GM19452 (cell line): ENCODE data around the gene CLCN5.
"Not testable (repeated sequence)": the region's sequence is repeated elsewhere in the genome, so short reads cannot be mapped to it uniquely, and the experiment has no call there.

Experiments
- ATAC-seq: cut with Tn5 transposase; IDR thresholded peaks from one replicate; pipeline ENCODE4 v1.9.1; 2021; ENCODE audit not compliant: unreplicated experiment

Gene CLCN5

GRCh38 chrX:49995107-49995731, 72.8 kb downstream of the CLCN5 start:
- no peak for ATAC-seq

- no peak for ATAC-seq
These were observed 73.5 kb downstream of the CLCN5 start for GRCh38 chrX:49995795-49996455.

DNA sequence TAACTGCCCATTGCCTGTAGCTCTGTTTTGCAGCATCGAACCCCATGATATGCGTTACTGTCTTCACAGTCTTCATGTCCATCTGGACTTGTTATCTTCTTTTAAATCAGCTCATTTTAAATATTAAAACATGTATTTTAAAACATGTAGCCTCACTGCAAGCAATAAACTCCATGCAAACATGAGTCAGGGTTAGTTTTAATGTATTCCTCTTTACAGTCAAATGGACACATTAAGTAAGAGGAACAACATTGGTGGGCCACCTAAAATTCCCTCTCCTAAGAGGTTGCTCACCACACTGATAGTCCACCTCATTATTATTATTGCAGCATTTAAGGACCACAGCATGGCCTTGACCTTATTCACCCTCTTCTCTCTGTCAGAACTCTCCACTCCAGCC, 74.1 kb downstream of the CLCN5 start:
- no peak for ATAC-seq

DNA sequence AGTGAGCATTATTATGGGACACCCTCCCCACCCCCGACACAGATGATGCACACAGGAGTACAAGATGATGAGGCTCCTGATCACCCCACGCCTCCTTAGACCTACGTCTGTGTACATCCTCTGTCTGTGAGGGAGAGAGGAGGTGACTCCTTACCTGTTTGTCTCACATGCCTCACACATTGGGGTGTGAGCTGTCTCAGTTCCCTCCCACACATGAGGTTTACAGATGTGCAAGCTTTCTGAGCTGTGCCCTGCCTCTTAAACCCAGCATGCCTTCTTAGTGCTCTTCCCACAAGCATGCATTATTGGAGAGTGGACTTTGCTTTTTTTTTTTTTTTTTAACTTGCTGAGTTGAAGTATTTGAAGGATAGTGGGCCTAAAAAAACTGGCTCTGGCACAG, 76.7 kb downstream of the CLCN5 start:
- ATAC-seq, result no peak

GRCh38 chrX:50000937-50001542, 78.6 kb downstream of the CLCN5 start:
- ATAC-seq, result no peak

DNA sequence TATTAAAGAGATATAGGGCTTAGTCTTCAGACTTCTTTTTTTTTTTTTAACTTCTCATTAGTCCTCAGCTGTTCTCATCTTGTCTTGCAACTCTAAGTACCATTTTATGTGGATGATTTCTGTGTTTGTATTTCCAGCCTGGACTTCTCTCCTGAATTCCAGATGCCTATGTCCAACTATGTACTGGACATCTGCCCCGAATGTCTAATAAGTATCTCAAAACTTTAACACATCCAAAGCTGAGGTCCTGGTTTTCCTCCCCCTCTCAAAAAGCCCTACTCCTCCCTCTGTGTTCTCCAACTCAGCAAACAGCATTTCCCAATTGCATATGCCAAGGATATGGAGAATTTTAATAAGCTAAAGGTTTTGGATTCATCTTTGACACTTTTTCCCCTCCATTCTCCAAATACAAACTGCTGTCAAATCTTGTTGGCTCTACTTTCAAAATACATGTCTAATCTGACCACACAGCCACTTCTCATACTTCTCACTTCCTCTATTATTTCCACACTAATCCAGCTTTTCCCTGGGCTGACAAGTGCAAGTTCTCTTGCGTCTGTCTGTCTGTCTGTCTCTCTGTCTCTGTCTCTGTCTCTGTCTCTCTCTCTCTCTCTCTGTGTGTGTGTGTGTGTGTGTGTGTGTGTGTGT, 79.8 kb downstream of the CLCN5 start:
- no peak for ATAC-seq

- no peak for ATAC-seq
These were observed 81.1 kb downstream of the CLCN5 start for GRCh38 chrX:50003467-50003866.

DNA sequence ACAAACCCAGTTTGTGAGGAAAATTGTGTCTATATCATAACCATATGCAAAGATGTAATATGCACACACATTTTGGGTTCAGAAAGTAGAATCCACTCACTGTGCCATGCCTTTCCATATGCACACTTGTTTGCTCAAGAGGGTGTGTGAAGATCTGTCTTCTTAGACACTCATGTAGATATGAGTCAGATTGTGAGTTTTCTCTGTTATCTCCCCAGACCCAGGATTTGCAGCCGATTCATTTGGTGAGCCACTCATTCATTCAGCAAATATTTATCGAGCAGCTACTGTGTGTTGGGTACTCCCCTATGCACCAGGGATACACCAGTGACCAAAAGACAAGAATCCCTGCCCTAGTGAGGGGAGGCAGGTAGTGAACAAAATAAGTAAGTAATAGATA, 81.5 kb downstream of the CLCN5 start:
- ATAC-seq, result no peak

DNA sequence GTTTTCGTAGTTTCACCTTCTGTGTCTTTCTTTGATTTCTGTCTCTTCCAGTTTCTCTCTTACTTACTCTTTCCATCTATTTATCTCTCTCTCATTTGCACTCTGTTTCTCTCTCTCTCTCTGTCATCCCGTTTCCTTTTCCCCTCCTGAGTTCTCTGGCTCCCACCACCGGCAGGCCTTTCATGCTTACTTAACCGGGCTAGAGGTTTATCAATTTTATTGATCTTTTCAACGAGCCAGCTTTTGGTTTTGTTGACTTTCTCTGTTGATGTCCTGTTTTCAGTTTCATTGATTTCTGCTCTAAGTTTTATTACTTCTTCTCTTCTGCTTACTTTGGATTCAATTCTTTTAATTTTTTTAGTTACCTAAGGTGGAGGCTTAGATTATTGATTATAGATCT, 103.2 kb downstream of the CLCN5 start:
- ATAC-seq, result not testable (repeated sequence)

DNA sequence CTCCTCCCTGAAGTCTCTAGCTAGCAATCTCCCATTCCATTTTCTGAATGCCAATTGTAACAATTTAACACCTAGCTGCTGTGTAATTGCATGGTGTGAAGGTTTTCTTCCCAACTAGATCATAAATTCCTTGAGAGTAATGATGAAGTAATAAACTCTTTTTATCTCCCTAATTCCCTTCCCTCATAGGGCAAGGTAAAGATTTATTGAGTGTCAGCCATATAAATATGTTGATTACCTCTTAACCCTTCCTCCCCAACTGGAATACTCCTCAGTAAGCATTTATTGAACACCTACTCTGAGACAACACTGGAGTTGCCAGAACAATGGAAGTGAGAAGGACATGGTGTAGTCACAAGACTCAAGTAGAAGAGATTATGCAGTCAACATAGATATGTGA, 112.7 kb downstream of the CLCN5 start:
- no peak for ATAC-seq

GRCh38 chrX:50036426-50036825, 114.0 kb downstream of the CLCN5 start:
- ATAC-seq, result no peak

DNA sequence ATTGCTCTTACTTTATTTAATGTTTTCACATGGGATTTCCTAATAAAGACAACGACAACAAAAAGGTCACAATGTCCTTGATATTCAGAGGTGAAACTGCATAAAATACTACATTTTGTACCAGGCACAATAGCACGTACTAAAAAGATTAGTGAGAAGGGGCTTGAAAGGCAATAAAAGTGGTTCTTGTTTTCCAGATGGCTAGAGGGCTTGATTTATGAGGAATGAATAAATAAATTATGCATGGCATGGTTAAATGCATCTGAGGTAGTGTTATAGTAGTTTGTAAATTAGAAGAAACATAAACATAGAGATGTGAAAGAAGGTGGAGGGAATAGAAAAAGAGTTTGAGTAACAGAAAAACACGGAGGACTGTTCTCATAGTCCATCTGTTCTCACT, 123.4 kb downstream of the CLCN5 start:
- no peak for ATAC-seq

DNA sequence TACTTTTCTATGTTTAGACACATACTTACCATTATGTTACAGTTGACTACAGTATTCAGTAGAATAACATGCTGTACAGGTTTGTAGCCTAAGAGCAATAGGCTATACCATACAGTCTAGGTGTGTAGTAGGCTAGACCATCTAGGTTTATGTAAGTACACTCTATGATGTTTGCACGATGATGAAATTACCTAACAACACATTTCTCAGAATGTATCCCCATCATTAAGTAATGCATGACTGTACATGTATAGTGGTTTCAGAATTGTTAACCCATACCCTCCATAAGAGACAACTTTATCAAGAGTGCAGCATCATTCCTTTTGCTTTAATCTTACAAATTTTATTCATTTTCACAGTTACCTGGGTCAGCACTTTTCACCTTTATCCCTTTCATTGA, 126.8 kb downstream of the CLCN5 start:
- no peak for ATAC-seq

DNA sequence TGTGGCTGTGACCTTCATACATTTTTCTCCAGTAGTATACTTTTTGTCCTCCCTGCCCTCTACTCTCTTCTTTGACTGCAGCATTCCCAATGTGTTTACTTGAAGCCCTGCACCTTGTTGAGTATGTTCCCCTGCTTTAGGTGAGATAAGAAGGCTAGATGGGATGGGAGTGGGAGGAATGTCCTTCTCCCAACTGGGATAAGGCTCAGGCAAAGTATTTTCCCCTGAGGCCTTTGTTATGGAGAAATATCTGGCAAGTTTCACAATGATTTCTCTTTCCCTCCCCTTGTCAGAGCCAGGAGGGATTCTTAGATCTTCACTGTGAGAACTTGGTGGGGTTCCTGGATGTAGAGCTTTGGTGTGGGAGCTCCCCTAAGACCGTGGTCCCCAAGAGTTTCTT, 131.8 kb downstream of the CLCN5 start:
- ATAC-seq, result no peak

GRCh38 chrX:50066318-50066937, 144.0 kb downstream of the CLCN5 start:
- no peak for ATAC-seq

DNA sequence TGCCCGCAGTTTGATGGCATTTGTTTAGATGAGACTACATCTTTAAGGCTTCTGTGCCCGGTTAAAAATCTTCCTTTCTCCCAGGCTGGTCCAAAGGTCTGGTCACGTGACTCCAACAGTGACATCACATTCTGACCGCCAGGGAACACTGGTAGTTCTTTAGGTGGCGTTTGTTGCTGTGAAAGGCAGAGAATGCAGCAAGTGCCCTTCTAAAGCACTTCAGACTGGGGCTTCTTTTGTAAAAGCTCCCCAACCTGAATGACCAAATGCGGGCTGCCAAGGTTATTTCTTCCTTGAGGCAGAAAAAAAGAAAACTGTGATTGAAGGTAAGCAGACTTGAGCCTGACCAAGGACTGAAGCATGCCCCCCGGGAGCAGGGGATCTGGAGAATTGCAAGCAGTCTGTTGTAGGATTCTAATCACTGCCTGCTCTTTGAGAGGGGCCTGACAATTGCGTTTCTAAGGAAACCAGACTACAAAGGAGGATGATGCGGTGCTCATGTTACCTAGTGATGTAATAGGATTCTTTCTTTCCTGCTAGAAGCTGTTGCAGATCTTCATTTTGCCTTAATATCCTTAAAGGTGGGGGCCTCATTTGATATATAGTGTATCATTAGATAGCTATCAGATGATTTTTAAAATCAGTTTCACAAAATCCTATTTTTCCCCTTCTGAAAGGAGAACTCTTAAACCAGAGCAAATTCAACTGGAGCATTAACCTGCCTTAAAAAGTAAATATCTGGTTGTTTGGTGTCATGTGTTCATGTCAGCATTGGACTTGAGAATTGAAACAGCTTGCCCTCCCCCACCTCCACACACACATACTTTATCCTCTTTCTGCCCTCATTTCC, 145.3 kb downstream of the CLCN5 start:
- ATAC-seq, result no peak

DNA sequence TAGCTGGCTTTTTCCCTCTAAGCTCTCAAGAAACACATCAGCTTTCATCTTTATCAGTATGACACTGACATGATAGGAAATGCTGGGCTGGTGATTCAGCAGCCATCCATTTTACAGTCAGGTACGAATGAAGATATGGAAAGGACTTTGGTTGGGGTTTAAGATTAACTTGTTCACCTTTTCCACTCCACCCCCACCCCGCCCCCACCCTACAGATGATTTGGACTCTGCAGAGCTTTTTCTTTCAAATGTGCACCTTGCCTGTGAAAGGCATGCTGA, 145.8 kb downstream of the CLCN5 start:
- ATAC-seq, result no peak

DNA sequence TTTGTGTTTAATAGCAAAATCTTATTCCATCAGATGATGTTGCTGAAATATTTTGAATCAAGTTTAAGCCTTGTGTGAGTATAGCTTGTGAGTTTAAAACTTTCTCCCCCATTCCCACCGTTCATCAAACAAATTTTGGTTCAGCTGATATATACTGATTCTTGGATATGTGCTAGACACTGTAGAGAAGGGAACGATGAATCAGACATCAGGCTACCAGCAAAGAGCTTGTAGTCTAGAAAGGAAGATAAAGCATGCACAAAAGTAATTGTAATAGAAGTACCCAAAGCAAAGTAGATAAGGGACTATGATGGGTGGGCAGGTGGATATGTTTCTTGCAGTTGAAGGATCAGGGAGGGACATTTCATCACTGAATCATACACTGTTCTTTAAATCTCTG, 146.5 kb downstream of the CLCN5 start:
- no peak for ATAC-seq

DNA sequence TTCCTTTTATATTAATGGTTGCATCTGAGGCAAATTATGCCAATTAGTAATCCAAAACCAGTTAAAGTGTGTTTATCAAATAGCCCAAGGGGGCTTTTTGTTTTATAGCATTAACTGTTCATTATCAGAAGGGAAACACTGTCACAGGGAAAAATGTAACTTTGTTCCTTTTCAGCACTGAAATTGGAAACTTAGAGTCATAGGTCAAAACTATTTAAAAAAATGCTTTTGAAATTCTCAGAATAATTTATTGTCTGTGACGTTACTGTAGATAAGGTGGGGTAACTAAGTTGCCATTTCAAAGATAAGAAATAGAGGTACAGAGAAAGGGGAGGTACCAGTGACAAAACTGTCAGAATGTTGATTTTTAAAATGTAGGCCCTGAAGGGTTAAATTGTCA, 149.1 kb downstream of the CLCN5 start:
- ATAC-seq, result no peak

DNA sequence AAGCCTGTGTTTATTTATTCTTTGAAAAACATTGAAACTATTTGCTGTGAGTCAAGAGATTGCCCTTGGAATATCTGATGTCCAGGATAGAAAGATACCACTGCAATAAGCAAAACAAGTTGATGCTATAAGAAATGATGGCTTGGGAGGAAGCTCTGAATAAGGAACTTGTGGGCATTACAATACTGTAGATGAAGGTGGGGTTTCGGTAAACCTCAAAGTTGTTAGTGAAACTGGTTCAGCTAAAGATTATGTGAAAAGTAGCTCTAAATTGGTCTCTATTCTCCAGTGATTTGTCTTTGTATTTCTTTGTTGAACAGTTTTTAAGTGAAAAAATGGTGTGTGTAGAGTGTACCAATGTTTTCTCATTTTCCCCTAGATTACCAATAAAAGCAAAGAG, 149.7 kb downstream of the CLCN5 start:
- no peak for ATAC-seq

GRCh38 chrX:50073601-50074000, 151.2 kb downstream of the CLCN5 start:
- ATAC-seq, result no peak
